ENCODE data around the gene RCAN2. TPM values are rescaled to one million over a fixed set of nuclear protein-coding genes. Genes with fewer than 3 reads are reported as not detected.

Gene RCAN2
- total RNA-seq, 1 experiment from 2014 or later = not detected

- peak; percentile 54 for DNase-seq (ENCODE audit: low spot score)
Measured at GRCh38 chr6:46452312-46452917, 38.8 kb downstream of the RCAN2 start.

GRCh38 chr6:46451343-46451742, 39.9 kb downstream of the RCAN2 start:
- DNase-seq (ENCODE audit: low spot score) = no peak
- in situ Hi-C loops (cut with HindIII; ENCODE audit: low sequenced_read_pairs) = no loop called here

More at GRCh38 chr6:46452312-46452917, 38.8 kb downstream of the RCAN2 start:
- in situ Hi-C loops (cut with HindIII; ENCODE audit: low sequenced_read_pairs) = no loop called here

GRCh38 chr6:46444772-46445454, 46.3 kb downstream of the RCAN2 start:
- in situ Hi-C loops (cut with HindIII; ENCODE audit: low sequenced_read_pairs) = no loop called here
- no peak for DNase-seq (ENCODE audit: low spot score)

- in situ Hi-C loops (cut with HindIII; ENCODE audit: low sequenced_read_pairs) = no loop called here
- DNase-seq (ENCODE audit: low spot score) = no peak
Measured at GRCh38 chr6:46443623-46444022, 47.6 kb downstream of the RCAN2 start.

GRCh38 chr6:46440641-46441040, 50.6 kb downstream of the RCAN2 start:
- in situ Hi-C loops (cut with HindIII; ENCODE audit: low sequenced_read_pairs) = no loop called here
- DNase-seq (ENCODE audit: low spot score) = no peak

GRCh38 chr6:46440141-46440540, 51.1 kb downstream of the RCAN2 start:
- DNase-seq (ENCODE audit: low spot score) = no peak
- in situ Hi-C loops (cut with HindIII; ENCODE audit: low sequenced_read_pairs) = no loop called here

GRCh38 chr6:46438245-46438644, 53.0 kb downstream of the RCAN2 start:
- in situ Hi-C loops (cut with HindIII; ENCODE audit: low sequenced_read_pairs) = no loop called here
- DNase-seq (ENCODE audit: low spot score) = no peak

- peak; percentile 68 for DNase-seq (ENCODE audit: low spot score)
- in situ Hi-C loops (cut with HindIII; ENCODE audit: low sequenced_read_pairs) = no loop called here
Measured at GRCh38 chr6:46437671-46438221, 53.5 kb downstream of the RCAN2 start.

- no peak for DNase-seq (ENCODE audit: low spot score)
- in situ Hi-C loops (cut with HindIII; ENCODE audit: low sequenced_read_pairs) = no loop called here
Measured at GRCh38 chr6:46422619-46423018, 68.6 kb downstream of the RCAN2 start.

GRCh38 chr6:46421939-46422338, 69.3 kb downstream of the RCAN2 start:
- no peak for DNase-seq (ENCODE audit: low spot score)
- in situ Hi-C loops (cut with HindIII; ENCODE audit: low sequenced_read_pairs) = no loop called here

GRCh38 chr6:46420921-46421638, 70.2 kb downstream of the RCAN2 start:
- in situ Hi-C loops (cut with HindIII; ENCODE audit: low sequenced_read_pairs) = no loop called here
- DNase-seq (ENCODE audit: low spot score) = no peak

GRCh38 chr6:46419576-46420002, 71.7 kb downstream of the RCAN2 start:
- peak; percentile 91 for DNase-seq (ENCODE audit: low spot score)
- in situ Hi-C loops (cut with HindIII; ENCODE audit: low sequenced_read_pairs) = no loop called here

- in situ Hi-C loops (cut with HindIII; ENCODE audit: low sequenced_read_pairs) = no loop called here
- no peak for DNase-seq (ENCODE audit: low spot score)
Measured at GRCh38 chr6:46414398-46414797, 76.9 kb downstream of the RCAN2 start.

GRCh38 chr6:46412662-46413061, 78.6 kb downstream of the RCAN2 start:
- in situ Hi-C loops (cut with HindIII; ENCODE audit: low sequenced_read_pairs) = no loop called here
- DNase-seq (ENCODE audit: low spot score) = no peak

- in situ Hi-C loops (cut with HindIII; ENCODE audit: low sequenced_read_pairs) = no loop called here
- DNase-seq (ENCODE audit: low spot score) = no peak
Measured at GRCh38 chr6:46411456-46412197, 79.6 kb downstream of the RCAN2 start.

- in situ Hi-C loops (cut with HindIII; ENCODE audit: low sequenced_read_pairs) = no loop called here
- DNase-seq (ENCODE audit: low spot score) = peak; percentile 84
Measured at GRCh38 chr6:46410334-46410953, 80.8 kb downstream of the RCAN2 start.

GRCh38 chr6:46407776-46408530, 83.3 kb downstream of the RCAN2 start:
- in situ Hi-C loops (cut with HindIII; ENCODE audit: low sequenced_read_pairs) = no loop called here

GRCh38 chr6:46407246-46407645, 84.0 kb downstream of the RCAN2 start:
- DNase-seq (ENCODE audit: low spot score) = no peak
- in situ Hi-C loops (cut with HindIII; ENCODE audit: low sequenced_read_pairs) = no loop called here

More at GRCh38 chr6:46407776-46408530, 83.3 kb downstream of the RCAN2 start:
- no peak for DNase-seq (ENCODE audit: low spot score)
